Coronary artery (tissue), 2 donors: Measurements from ENCODE around the gene DUSP15.

Source experiments
- DNase-seq: peaks from one replicate; pipeline ENCODE4 v3.0.0-alpha.2; 2017; ENCODE audit warnings: low spot score
- H3K27ac ChIP-seq, 2 donors: fragments of 200-600 bp; sonication (generic); one replicate each; pipeline ENCODE4 v1.5.1; 2016 to 2019
- H3K4me3 ChIP-seq: fragments of 200-600 bp; sonication (generic); 2 replicates; pipeline ENCODE4 v1.5.1; 2016; ENCODE audit warnings: mild to moderate bottlenecking, moderate library complexity
- TF ChIP-seq, protein P1 (sequence below): fragments of 200-600 bp; sonication (generic); IDR thresholded peaks from one replicate; pipeline ENCODE4 v1.5.1; 2019; ENCODE audit warnings: antibody characterized with exemption

Gene DUSP15

DNA sequence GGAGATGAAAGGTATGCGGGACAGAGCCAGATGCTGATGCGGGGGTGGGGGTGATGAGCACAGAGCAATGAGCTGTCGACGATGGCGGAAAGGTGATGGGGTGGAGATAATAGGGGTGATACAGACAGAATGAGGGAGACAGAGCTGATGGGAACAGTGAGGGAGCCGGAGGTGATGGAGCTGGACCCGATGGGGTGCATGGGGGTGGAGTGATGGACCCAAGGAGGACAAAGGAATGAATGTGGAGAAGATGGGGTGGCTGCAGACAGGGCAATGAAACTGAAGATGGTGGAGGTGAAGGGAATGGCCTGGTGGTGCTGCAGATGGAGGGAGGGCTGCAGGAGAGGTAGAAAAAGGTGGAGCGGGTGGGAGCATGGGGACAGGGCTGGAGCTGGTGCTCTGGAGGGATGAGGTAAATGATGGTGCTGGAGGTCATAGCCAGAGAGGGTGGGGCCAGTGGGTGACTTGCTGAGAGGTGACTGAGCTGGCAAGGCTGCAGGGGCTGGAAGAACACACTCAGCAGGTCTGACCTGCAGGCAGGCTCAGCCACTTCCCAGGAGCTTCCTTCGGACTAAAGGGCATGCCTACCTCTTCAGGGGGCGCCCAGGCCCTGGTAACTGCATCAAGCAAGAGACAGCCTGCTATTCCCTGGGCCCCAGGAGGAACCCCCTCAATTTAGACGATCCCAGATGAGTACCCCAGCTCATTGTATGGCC, 18.9 kb downstream of the DUSP15 start:
- Histone ChIP-seq H3K27ac (no peak overlapping the region), H3K4me3 (no peak overlapping the region)
- TF ChIP-seq, protein P1, sequence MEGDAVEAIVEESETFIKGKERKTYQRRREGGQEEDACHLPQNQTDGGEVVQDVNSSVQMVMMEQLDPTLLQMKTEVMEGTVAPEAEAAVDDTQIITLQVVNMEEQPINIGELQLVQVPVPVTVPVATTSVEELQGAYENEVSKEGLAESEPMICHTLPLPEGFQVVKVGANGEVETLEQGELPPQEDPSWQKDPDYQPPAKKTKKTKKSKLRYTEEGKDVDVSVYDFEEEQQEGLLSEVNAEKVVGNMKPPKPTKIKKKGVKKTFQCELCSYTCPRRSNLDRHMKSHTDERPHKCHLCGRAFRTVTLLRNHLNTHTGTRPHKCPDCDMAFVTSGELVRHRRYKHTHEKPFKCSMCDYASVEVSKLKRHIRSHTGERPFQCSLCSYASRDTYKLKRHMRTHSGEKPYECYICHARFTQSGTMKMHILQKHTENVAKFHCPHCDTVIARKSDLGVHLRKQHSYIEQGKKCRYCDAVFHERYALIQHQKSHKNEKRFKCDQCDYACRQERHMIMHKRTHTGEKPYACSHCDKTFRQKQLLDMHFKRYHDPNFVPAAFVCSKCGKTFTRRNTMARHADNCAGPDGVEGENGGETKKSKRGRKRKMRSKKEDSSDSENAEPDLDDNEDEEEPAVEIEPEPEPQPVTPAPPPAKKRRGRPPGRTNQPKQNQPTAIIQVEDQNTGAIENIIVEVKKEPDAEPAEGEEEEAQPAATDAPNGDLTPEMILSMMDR, result no peak
- no peak for DNase-seq

DNA sequence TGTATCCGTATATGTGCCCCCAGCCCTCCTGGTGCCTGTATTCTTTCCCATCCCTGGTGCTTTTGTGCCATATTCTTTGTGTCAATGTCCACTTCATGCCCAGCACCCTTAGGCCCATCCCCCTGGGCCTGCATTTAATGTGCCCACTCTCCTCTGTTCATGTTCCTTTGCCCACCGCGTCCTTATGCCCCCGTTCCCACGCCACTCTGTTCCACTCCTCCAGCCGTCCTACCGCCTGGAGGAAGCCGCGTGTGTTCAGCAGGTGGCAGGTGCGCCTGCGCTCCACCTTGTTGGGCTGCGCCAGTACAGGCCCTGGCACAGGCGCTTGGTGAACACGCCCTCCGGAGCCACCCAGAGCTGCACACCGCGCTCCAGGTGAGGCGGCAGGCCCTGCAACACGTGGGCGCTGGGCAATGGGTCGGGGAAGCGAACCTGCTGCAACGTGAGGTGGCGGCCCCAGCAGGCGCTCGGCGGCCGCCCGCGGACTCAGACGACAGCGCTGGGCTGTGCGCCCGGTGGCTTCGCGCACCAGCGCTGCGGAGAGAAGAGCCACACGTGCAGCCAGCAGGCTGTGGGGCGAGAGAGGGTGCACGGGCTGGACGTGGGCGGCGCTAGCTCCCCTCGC, 20.9 kb downstream of the DUSP15 start:
- Histone ChIP-seq H3K27ac (no peak overlapping the region), H3K4me3 (no peak overlapping the region)
- TF ChIP-seq, protein P1, result no peak
- DNase-seq, result no peak

DNA sequence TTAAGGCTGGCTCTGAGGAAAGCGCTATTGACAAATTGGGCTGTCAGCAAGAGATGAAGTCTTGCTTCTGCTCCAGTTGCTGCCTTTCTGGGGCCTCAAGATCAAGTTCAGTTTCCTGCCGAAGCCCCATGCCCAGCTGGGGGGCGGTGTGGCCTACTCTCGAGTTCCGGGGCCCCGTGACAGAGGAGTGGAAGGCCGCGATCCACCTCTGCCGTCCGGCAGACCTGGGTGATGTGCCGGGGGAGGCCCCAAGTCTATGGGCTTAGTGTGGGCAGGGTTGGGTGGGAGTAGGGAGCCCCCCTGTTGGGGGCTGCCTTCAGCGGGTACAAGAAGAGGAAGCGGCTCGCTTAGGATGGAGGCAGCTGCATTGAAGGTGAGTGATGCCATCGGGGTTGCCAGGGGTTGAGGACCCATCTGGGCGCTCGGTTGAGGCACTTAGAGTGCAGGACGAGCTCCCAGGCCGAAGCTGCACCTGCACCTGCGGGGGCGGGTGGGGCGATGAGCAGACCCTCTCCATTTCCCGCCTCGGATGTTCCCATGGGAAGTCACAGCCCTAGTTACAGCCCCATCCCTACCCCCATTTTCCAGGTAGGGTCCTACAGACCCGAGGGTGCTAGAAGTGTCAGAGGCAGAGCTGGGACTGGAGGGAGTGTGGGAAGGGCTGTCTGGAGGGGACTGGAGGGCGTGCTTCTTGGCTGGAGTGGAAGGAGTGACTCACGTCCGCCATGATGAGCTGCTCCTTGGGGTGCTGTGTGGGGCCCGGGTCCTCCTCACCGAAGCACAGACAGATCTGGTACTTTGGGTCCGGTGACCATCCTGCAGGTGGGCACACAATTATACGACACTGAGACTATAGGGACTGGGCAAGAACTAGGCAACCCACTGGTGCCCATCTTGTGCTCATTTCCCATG, 22.0 kb downstream of the DUSP15 start:
- TF ChIP-seq, protein P1, result no peak
- DNase-seq, result no peak
- Histone ChIP-seq H3K27ac (no peak overlapping the region), H3K4me3 (no peak overlapping the region)

DNA sequence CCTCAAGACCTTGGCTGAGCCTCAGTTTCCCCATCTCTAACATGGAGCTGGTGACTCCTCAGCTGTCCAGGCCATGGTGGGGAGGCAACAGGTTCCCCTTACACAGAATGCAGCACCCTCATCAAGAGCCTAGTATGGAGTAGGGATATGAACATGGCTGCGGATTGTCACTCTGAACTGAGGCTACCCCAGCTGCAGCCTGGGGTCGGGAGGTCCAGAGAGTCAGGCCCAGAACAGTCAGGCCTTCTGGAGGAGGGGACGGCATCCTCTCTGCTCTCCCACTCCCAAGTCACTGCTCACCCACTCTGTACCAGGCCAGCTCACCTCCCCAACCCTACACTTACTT, 23.6 kb downstream of the DUSP15 start:
- Histone ChIP-seq H3K27ac (no peak overlapping the region), H3K4me3 (no peak overlapping the region)
- TF ChIP-seq, protein P1, result no peak
- no peak for DNase-seq

DNA sequence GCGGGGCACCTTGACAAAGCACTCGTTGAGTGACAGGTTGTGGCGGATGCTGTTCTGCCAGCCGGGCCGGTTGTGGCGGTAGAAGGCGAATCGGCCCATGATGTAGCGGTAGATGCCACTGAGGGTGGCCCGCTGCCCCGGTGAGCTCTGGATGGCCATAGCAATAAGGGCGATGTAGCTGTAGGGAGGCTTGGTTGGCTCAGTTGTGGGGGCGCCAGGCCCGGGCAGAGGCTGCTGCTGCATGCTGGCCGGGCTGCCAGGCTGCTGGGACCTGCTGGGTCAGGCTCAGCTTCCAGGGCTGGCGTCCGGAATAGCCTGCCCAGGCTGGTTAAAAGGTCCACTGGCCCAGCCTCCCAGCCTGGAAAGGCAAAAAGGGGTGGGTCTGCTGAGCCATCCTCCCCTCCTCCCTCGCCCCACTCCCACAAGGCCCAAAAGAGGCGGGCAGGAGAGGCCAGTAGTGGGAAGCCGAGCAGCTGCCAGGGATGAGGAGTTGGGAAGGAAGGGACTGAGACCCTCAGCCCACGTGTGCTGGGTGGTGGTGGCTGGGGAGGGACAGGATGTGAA, 24.9 kb downstream of the DUSP15 start, which contains the start of gene FOXS1:
FOXS1 (minus strand) TSS at position 305 of the 564 bp plus-strand sequence; CDS start at position 243, 62 bp downstream.
- H3K27ac ChIP-seq, result peak within 1 kb of the TSS; percentile 85 to 95
- DNase-seq, result peak; percentile 92
- peak within 1 kb of the TSS; percentile 84 for H3K4me3 ChIP-seq
- TF ChIP-seq, protein P1, result no peak

DNA sequence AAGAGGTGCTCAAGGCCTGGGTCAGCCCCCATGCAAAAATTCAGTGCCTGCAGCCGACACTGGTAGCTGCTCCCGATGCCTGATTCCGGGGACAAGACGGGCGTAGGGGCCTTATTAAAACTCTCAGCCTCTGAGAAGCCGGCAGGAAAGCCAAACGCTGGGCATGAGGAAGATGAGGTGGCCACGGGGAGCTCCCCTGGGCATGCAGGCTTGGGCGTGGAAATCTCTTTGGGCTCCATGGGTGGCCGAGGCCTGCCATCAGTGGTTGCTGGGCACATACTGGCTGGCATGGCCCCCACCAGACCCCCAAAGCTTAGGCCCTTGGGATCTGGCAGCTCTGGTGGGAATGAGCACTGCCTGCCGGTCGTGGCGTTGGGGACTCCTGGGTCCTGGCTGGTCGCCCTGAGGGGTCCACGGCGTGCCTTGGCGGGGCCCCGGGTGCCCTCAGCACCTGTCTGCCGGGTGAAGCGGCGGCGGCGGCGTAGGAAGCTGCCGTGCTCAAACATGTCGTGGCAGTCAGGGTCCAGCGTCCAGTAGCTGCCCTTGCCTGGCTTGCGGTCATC, 25.5 kb downstream of the DUSP15 start:
- Histone ChIP-seq H3K27ac (peak overlapping the region; percentile 85 to 95), H3K4me3 (peak overlapping the region; percentile 84)
- TF ChIP-seq, protein P1, result no peak
- no peak for DNase-seq
